Adrenal gland (tissue), 12 donors: ENCODE data around the gene ZNF740. TPM values are rescaled to one million over a fixed set of nuclear protein-coding genes. Genes with fewer than 3 reads are reported as not detected.

ENCODE experiments used
- DNase-seq, 7 donors: peaks; one replicate each; pipeline ENCODE4 v3.0.0-alpha.2; 2019 to 2020
- H3K27ac ChIP-seq, 5 donors: fragments of 200-600 bp; sonication (generic) in 4 of 5; 1 replicate in 3 of 5; 2 replicates in 2 of 5; pipeline versions ENCODE4 v1.5.1 to v1.8.0; 2016 to 2020; ENCODE audit warnings: mild to moderate bottlenecking in 1 of 5
- H3K27me3 ChIP-seq: fragments of 200-600 bp; 2 replicates; pipeline ENCODE4 v1.8.0; 2021
- H3K36me3 ChIP-seq, 2 donors: fragments of 200-600 bp; replicated peaks in 1 of 2; 1 replicate in 1 of 2; 2 replicates in 1 of 2; pipeline versions ENCODE4 v1.5.1 to v1.8.0; 2018 to 2022
- H3K4me1 ChIP-seq, 2 donors: fragments of 200-600 bp; replicated peaks in 1 of 2; 1 replicate in 1 of 2; 2 replicates in 1 of 2; pipeline versions ENCODE4 v1.5.1 to v1.8.0; 2018 to 2021
- H3K4me3 ChIP-seq, 4 donors: fragments of 200-600 bp; sonication (generic) in 3 of 4; one replicate each; pipeline ENCODE4 v1.5.1; 2016 to 2018
- H3K9me3 ChIP-seq, 3 donors: fragments of 200-600 bp; sonication (generic) in 1 of 3; replicated peaks in 1 of 3; 1 replicate in 2 of 3; 2 replicates in 1 of 3; pipeline versions ENCODE4 v1.5.1 to v1.8.0; 2016 to 2021
- CTCF ChIP-seq, 6 experiments: fragments of 450-650 bp in 4 of 6; fragments of 200-600 bp in 2 of 6; sonication (generic) in 1 of 6; IDR thresholded peaks; 1 replicate in 5 of 6; 2 replicates in 1 of 6; pipeline versions ENCODE4 v1.5.1 to v1.8.0; 2016 to 2021; ENCODE audit warnings: antibody characterized with exemption in 6 of 6, mild to moderate bottlenecking in 2 of 6, moderate library complexity in 1 of 6
- POLR2A ChIP-seq, 2 donors: fragments of 450-650 bp; IDR thresholded peaks; one replicate each; pipeline ENCODE4 v1.6.1; 2017; ENCODE audit warnings: antibody characterized with exemption in 2 of 2, mild to moderate bottlenecking in 2 of 2, moderate library complexity in 1 of 2
- WGBS, 4 donors: extraction: QIAGEN DNeasy Blood & Tissue Kit in 2 of 4; methylation state at CpG; one replicate each; pipeline versions ENCODE4 v1.1.5 to v1.1.7; 2013 to 2017; 5-methylcytosine and 5-hydroxymethylcytosine counted together
- intact Hi-C, 2 donors: fragments of 100-400 bp; cut with DNase I; formaldehyde crosslinking; loops; one replicate each; pipeline versions ENCODE4 v1.14.1 to v1.15.0; 2022 to 2023
- polyA plus RNA-seq, 3 donors: library from polyadenylated mRNA; stranded (reverse); fragments of 200-250 nt in 2 of 3; fragments of 350-450 nt in 1 of 3; fragmentation: Illumina TruSeq in 1 of 3; extraction: RNeasy Lipid Tissue Mini Kit (QIAGEN cat#74804) in 1 of 3; gene quantifications; one replicate each; pipeline ENCODE4 v1.2.3, GENCODE V29; 2013 to 2014
- total RNA-seq, 9 donors: library from RNA; depleted of rRNA in 4 of 9; stranded (reverse); fragments of >200 nt in 4 of 9; fragments of 120-200 nt in 1 of 9; fragmentation: NEBNext Ultra II Directional in 1 of 9; extraction: Animal tissue kit (Norgen Biotek cat#: 25700) in 1 of 9; gene quantifications; one replicate each; pipeline versions ENCODE4 v1.1.0 to v1.2.4, GENCODE V29; 2013 to 2023
- donor health status: healthy with polysubstance abuse.
- donor health status: Bipolar disorder and iron deficiency.
- donor health status: DM: yes; HTN: yes; CAD: no.
- donor health status: DM: no; HTN: no; CAD: no.
- donor health status: DM: no; HTN: no; CAD: no.
- donor health status: DM: yes; HTN: yes; CAD: no.

ZNF740 gene
- total and polyA plus RNA-seq, 12 donors, result 6.6 to 61.0 (median 14.0) TPM

GRCh38 chr12:53229454-53229853 lies 48.9 kb downstream of the ZNF740 start:
- H3K4me3 ChIP-seq, result no peak overlapping the region
- TF ChIP-seq CTCF (IDR thresholded peaks at IDR 0.05) (no peak), POLR2A (IDR thresholded peaks at IDR 0.05) (no peak)
- no peak overlapping the region for H3K27ac ChIP-seq
- intact Hi-C loops, result no loop called here
- H3K4me1 ChIP-seq, result peaks cover 14 to 25% of the 10 kb centered on the region in 2 donors
- H3K27me3 ChIP-seq, result no peaks in the 10 kb centered on the region
- 88 to 96% (median 92%) methylated on average over 2 of the region's 2 CpGs for WGBS, 4 donors
- no peaks in the 10 kb centered on the region for H3K36me3 ChIP-seq
- DNase-seq, result no peak
- H3K9me3 ChIP-seq, result no peaks in the 10 kb centered on the region

- H3K27ac ChIP-seq, result peak overlapping the region in 1 of 5 donors; percentile 81
- no peaks in the 10 kb centered on the region for H3K36me3 ChIP-seq
- no peak overlapping the region for H3K4me3 ChIP-seq
- H3K27me3 ChIP-seq, result no peaks in the 10 kb centered on the region
- TF ChIP-seq CTCF (IDR thresholded peaks at IDR 0.05) (no peak), POLR2A (IDR thresholded peaks at IDR 0.05) (no peak)
- peaks cover 14 to 20% of the 10 kb centered on the region in 2 donors for H3K4me1 ChIP-seq
- DNase-seq, result no peak
- intact Hi-C loops, result no loop called here
- no peaks in the 10 kb centered on the region for H3K9me3 ChIP-seq
- 74 to 93% (median 81%) methylated on average over 7 to 10 of the region's 10 CpGs for WGBS, 4 donors
Measured at GRCh38 chr12:53230108-53230845, 49.8 kb downstream of the ZNF740 start.

- Histone ChIP-seq H3K36me3 (no peaks in the 10 kb centered on the region), H3K27me3 (no peaks in the 10 kb centered on the region), H3K9me3 (no peaks in the 10 kb centered on the region), H3K27ac (peak overlapping the region in 4 of 5 donors; percentile 49 to 82 (median 78)), H3K4me3 (peak overlapping the region in 3 of 4 donors; percentile 20 to 77 (median 62)), H3K4me1 (peaks cover 14 to 20% of the 10 kb centered on the region in 2 donors)
- TF ChIP-seq CTCF (IDR thresholded peaks at IDR 0.05), result no peak
- TF ChIP-seq POLR2A (IDR thresholded peaks at IDR 0.05), result no peak
- DNase-seq, result no peak
- intact Hi-C loops, result no loop called here
- WGBS, 4 donors, result 2 to 3% methylated on average over 9 of the region's 9 CpGs; no CpG with 5 or more reads in 2 of the 4 donors
Measured at GRCh38 chr12:53231671-53231920, 51.1 kb downstream of the ZNF740 start.

GRCh38 chr12:53231921-53232645 lies 51.6 kb downstream of the ZNF740 start, which contains the start of gene RARG:
Gene RARG, minus strand, starts transcription at chr12:53232209. Its CDS starts 4,664 bp downstream, at chr12:53227545.
- peak in 1 of 2 donors; percentile 49 for TF ChIP-seq POLR2A (IDR thresholded peaks at IDR 0.05)
- TF ChIP-seq CTCF (IDR thresholded peaks at IDR 0.05), result no peak
- peak; percentile 70 to 86 (median 82) for DNase-seq
- 1 to 5% (median 2%) methylated on average over 11 to 44 of the region's 44 CpGs for WGBS, 4 donors
- Histone ChIP-seq H3K4me1 (peaks cover 14 to 20% of the 10 kb centered on the region in 2 donors), H3K27me3 (no peaks in the 10 kb centered on the region), H3K36me3 (no peaks in the 10 kb centered on the region), H3K27ac (peak within 1 kb of the TSS in 4 of 5 donors; percentile 49 to 82 (median 78)), H3K4me3 (peak within 1 kb of the TSS in 3 of 4 donors; percentile 20 to 77 (median 62)), H3K9me3 (no peaks in the 10 kb centered on the region)
- intact Hi-C loops, result no loop called here
